Chondrocyte (in vitro differentiated cells): Measurements from ENCODE around the gene RPL12. TPM values are rescaled to one million over a fixed set of nuclear protein-coding genes. Genes with fewer than 3 reads are reported as not detected.

Experiments
- DNase-seq: peaks from one replicate; pipeline ENCODE4 v3.0.0; 2021; ENCODE audit warnings: mixed read lengths, low spot score
- H3K27ac Mint-ChIP-seq: one replicate; pipeline ENCODE4 v1.8.0; 2021; ENCODE audit warnings: mild to moderate bottlenecking, moderate library complexity, mixed read lengths; ENCODE audit not compliant: unreplicated experiment
- H3K27me3 Mint-ChIP-seq: 2 replicates; pipeline ENCODE4 v1.8.0; 2021; ENCODE audit warnings: low read depth, mixed read lengths
- H3K36me3 Mint-ChIP-seq: 2 replicates; pipeline ENCODE4 v1.8.0; 2021; ENCODE audit warnings: low read depth, mixed read lengths
- H3K4me1 Mint-ChIP-seq: 2 replicates; pipeline ENCODE4 v1.8.0; 2021; ENCODE audit warnings: low read depth, mild to moderate bottlenecking, mixed read lengths
- H3K4me3 Mint-ChIP-seq: one replicate; pipeline ENCODE4 v1.8.0; 2021; ENCODE audit warnings: mild to moderate bottlenecking, moderate library complexity, mixed read lengths; ENCODE audit not compliant: unreplicated experiment
- H3K9me3 Mint-ChIP-seq: 2 replicates; pipeline ENCODE4 v1.8.0; 2021; ENCODE audit warnings: low read depth, mixed read lengths
- CTCF ChIP-seq: fragments of 200-600 bp; sonication (generic); IDR thresholded peaks from 2 replicates; pipeline ENCODE4 v1.5.0; 2021; ENCODE audit warnings: antibody characterized with exemption, mild to moderate bottlenecking, moderate library complexity
- total RNA-seq: library from RNA; stranded (reverse); gene quantifications from 3 replicates; pipeline ENCODE4 v1.2.1, GENCODE V29; 2021

The RPL12 gene
- total RNA-seq, 1 donor from 2014 or later: 834 TPM

DNA sequence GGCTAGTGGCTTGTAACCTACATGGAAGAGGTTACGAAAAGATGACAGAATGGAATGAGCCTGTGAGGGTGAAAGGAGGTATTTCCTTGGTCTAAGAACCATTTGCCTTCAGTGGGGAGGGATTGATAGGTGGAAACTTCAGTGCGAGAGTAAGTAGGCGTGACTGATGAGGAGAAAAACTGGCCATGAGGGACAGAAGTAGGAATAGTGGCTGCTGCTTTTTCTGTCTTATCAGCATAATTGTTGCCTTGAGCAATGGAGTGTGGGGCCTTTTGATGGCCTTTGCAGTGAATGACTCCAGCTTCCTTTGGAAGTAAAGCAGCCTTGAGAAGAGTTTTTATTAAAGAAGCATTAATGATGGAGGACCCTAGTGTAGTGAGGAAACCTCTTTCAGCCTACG, 36.1 kb downstream of the RPL12 start:
- H3K27ac Mint-ChIP-seq: no peak overlapping the region
- no peak for DNase-seq
- H3K36me3 Mint-ChIP-seq: no peaks in the 10 kb centered on the region
- H3K27me3 Mint-ChIP-seq: no peaks in the 10 kb centered on the region
- H3K4me1 Mint-ChIP-seq: peaks cover 5% of the 10 kb centered on the region
- no peak for TF ChIP-seq CTCF
- no peak overlapping the region for H3K4me3 Mint-ChIP-seq
- H3K9me3 Mint-ChIP-seq: no peaks in the 10 kb centered on the region

DNA sequence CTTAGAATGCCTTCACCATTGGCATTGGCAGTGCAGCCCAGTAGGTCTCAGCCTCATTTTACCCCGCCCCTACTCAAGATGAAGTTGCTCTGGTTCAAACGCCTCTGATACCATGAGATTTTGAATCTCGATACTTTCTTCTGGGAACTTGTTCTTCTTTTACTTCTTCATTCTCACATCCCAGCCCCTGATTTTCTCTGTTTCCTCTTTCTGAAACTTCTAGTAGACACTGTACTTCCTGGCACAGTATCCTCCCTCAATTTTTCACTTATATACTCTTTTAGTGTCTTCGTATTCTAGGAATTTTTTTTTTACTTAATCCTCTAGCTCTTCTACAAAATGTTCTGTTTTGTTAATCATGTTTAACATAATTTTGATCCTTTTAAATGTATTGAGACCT, 40.1 kb downstream of the RPL12 start:
- Mint-ChIP-seq H3K36me3 (no peaks in the 10 kb centered on the region), H3K9me3 (no peaks in the 10 kb centered on the region), H3K27ac (no peak overlapping the region), H3K4me1 (no peaks in the 10 kb centered on the region), H3K4me3 (no peak overlapping the region), H3K27me3 (no peaks in the 10 kb centered on the region)
- DNase-seq: no peak
- no peak for TF ChIP-seq CTCF

DNA sequence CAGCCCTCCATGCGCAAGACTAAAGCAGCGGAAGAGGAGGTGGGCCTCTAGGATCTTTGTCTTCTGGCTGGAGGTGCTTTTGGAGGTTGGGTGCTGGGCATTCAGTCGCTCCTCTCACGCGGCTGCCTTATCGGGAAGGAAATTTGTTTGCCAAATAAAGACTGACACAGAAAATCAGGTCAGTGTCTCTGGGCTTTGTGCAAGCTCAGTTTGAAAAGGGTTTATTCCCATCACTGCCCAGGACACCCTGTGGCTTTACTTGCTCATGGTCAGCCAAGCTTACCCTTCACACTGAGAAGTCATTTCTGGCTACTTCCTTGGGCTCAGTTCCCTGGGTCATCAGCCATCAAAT, 43.7 kb downstream of the RPL12 start:
- no peaks in the 10 kb centered on the region for H3K4me1 Mint-ChIP-seq
- H3K4me3 Mint-ChIP-seq: no peak overlapping the region
- peaks cover 4% of the 10 kb centered on the region for H3K36me3 Mint-ChIP-seq
- no peaks in the 10 kb centered on the region for H3K27me3 Mint-ChIP-seq
- H3K27ac Mint-ChIP-seq: no peak overlapping the region
- DNase-seq: no peak
- H3K9me3 Mint-ChIP-seq: no peaks in the 10 kb centered on the region
- no peak for TF ChIP-seq CTCF

- no peak overlapping the region for H3K4me3 Mint-ChIP-seq
- DNase-seq: peak; percentile 68
- H3K27ac Mint-ChIP-seq: no peak overlapping the region
- peaks cover 4% of the 10 kb centered on the region for H3K36me3 Mint-ChIP-seq
- H3K27me3 Mint-ChIP-seq: no peaks in the 10 kb centered on the region
- H3K9me3 Mint-ChIP-seq: no peaks in the 10 kb centered on the region
- H3K4me1 Mint-ChIP-seq: no peaks in the 10 kb centered on the region
- no peak for TF ChIP-seq CTCF
These were observed 44.3 kb downstream of the RPL12 start for GRCh38 chr9:127406799-127407491.

GRCh38 chr9:127405344-127406125, 45.7 kb downstream of the RPL12 start:
- TF ChIP-seq CTCF: no peak
- peak; percentile 87 for DNase-seq
- Mint-ChIP-seq H3K4me3 (no peak overlapping the region), H3K36me3 (peaks cover 4% of the 10 kb centered on the region), H3K27ac (no peak overlapping the region), H3K9me3 (no peaks in the 10 kb centered on the region), H3K27me3 (no peaks in the 10 kb centered on the region), H3K4me1 (no peaks in the 10 kb centered on the region)
